ENCODE data around the gene DDX23.

GRCh38 chr12:48824905-48825304, 27.1 kb downstream of the DDX23 start:
- TF ChIP-seq CTCF (IDR thresholded peaks at IDR 0.05) (no peak), POLR2AphosphoS5 (IDR thresholded peaks at IDR 0.05) (no peak)
